ENCODE data around the gene CLDN25.

Gene CLDN25

DNA sequence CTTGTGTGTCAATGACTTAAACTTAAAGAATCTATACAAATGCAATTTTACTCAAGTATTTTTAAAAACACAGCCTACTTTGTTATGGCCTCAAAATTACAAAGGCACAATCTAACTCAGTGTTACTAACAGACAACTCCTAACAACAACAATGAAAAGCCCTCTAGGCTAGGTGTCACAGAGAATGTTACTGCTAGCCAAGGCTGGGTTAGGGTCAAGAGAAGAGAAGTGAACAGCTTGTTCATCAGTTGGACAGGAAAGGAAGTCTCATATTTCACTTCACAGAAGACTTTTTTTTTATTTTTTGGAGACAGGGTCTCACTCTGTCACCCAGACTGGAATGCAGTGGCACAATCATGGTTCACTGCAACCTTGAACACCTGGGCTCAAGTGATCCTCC, 26.0 kb downstream of the CLDN25 start:
- peaks cover 19% of the 10 kb centered on the region for H3K36me3 ChIP-seq (ENCODE audit: control insufficient read depth, insufficient read depth, low read length)
- DNase-seq, result no peak
- H3K27ac ChIP-seq (ENCODE audit: insufficient read depth, low read length, poor library complexity, severe bottlenecking), result no peak overlapping the region
- H3K27me3 ChIP-seq (replicated peaks; ENCODE audit: control insufficient read depth, insufficient read depth, low read length, poor library complexity, severe bottlenecking), result no peaks in the 10 kb centered on the region
- H3K9me3 ChIP-seq (ENCODE audit: control insufficient read depth, low read length), result no peaks in the 10 kb centered on the region
- no peak overlapping the region for H3K4me3 ChIP-seq (ENCODE audit: insufficient read depth, low read depth, low read length, poor library complexity, severe bottlenecking)
- no peaks in the 10 kb centered on the region for H3K4me1 ChIP-seq (ENCODE audit: control insufficient read depth, insufficient read depth, low read length, poor library complexity, severe bottlenecking)

DNA sequence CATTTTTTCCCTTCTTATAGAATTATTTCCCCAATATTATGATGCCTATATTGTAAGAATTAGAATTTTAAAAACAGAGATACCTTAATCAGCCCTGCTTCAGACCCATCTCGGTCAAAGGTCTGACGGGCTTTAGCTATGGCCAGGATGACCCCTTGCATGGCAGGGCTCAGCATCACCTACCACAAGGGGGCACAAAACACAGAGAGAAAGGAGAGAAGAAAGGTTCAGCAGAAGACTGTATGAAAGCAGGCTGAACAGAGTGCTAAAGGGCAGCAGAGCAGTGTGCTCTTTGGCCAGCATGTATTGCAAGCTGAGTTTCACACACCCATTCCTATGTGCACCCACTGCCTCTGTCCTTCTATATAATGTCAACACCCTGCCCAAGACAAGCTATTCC, 26.8 kb downstream of the CLDN25 start:
- H3K9me3 ChIP-seq (ENCODE audit: control insufficient read depth, low read length), result no peaks in the 10 kb centered on the region
- no peaks in the 10 kb centered on the region for H3K4me1 ChIP-seq (ENCODE audit: control insufficient read depth, insufficient read depth, low read length, poor library complexity, severe bottlenecking)
- no peak overlapping the region for H3K27ac ChIP-seq (ENCODE audit: insufficient read depth, low read length, poor library complexity, severe bottlenecking)
- H3K36me3 ChIP-seq (ENCODE audit: control insufficient read depth, insufficient read depth, low read length), result peaks cover 14% of the 10 kb centered on the region
- no peaks in the 10 kb centered on the region for H3K27me3 ChIP-seq (replicated peaks; ENCODE audit: control insufficient read depth, insufficient read depth, low read length, poor library complexity, severe bottlenecking)
- no peak for DNase-seq
- no peak overlapping the region for H3K4me3 ChIP-seq (ENCODE audit: insufficient read depth, low read depth, low read length, poor library complexity, severe bottlenecking)

DNA sequence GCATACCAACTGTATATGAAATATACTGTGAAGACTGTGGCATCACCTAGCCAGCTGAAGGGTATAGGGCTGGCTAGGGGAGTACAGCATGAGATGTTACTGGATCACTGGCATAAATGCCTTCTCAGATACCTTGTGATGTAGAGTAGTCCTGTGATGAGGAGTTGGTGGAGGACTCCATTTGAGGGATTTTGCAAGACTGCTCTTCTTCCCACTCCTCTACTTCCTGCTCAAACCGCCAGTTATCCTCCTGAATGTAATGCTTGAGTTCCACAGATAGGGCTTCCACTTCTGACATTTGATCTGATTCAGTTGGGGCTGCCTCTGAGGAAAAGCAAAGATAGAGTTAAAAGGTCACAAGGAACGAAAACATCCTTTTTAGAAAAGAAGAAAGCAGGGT, 29.3 kb downstream of the CLDN25 start:
- H3K4me3 ChIP-seq (ENCODE audit: insufficient read depth, low read depth, low read length, poor library complexity, severe bottlenecking), result no peak overlapping the region
- peaks cover 7% of the 10 kb centered on the region for H3K36me3 ChIP-seq (ENCODE audit: control insufficient read depth, insufficient read depth, low read length)
- no peak for DNase-seq
- H3K9me3 ChIP-seq (ENCODE audit: control insufficient read depth, low read length), result no peaks in the 10 kb centered on the region
- no peaks in the 10 kb centered on the region for H3K4me1 ChIP-seq (ENCODE audit: control insufficient read depth, insufficient read depth, low read length, poor library complexity, severe bottlenecking)
- H3K27me3 ChIP-seq (replicated peaks; ENCODE audit: control insufficient read depth, insufficient read depth, low read length, poor library complexity, severe bottlenecking), result no peaks in the 10 kb centered on the region
- H3K27ac ChIP-seq (ENCODE audit: insufficient read depth, low read length, poor library complexity, severe bottlenecking), result no peak overlapping the region

DNA sequence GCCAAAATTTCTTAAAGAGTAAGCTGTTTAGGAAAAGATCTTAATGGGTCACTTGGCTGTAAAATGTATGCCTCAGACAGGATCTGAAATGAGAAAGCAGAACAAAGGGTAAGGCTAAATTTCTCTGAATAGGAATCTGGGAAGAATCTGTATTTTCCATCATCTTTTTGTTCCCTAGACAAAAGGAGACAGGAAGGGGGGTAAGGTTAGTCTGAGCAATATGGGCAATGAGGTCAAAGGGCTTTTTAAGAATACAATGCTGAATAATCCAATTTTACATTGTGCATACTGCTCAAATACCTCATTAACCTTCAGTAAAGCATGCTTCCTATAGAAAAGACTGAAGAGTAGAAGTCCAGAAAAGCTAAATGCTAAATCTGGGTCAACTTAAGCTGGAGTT, 34.6 kb downstream of the CLDN25 start:
- DNase-seq, result no peak
- Histone ChIP-seq H3K4me3 (ENCODE audit: insufficient read depth, low read depth, low read length, poor library complexity, severe bottlenecking) (no peak overlapping the region), H3K4me1 (ENCODE audit: control insufficient read depth, insufficient read depth, low read length, poor library complexity, severe bottlenecking) (no peaks in the 10 kb centered on the region), H3K36me3 (ENCODE audit: control insufficient read depth, insufficient read depth, low read length) (peaks cover 3% of the 10 kb centered on the region), H3K27me3 (replicated peaks; ENCODE audit: control insufficient read depth, insufficient read depth, low read length, poor library complexity, severe bottlenecking) (no peaks in the 10 kb centered on the region), H3K27ac (ENCODE audit: insufficient read depth, low read length, poor library complexity, severe bottlenecking) (no peak overlapping the region), H3K9me3 (ENCODE audit: control insufficient read depth, low read length) (no peaks in the 10 kb centered on the region)

DNA sequence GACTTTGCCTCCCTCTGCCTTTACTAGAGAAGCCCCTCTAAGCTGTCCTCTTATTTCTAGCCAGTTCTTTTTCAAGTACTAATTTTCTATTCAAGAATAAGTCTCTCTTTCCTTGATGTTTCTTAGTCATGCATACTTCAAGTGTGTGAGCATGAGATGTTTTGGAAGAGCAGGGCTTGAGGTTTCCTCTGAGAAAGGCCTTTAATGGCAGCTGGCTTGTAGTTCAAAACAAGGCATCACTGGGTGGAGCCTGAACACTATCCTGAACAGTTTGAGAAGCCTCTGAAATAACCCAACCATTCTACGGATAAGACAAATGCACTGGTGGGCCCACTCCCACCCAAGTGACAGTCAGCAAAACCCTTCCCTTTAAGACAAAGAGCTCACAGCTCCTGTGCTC, 37.6 kb downstream of the CLDN25 start:
- Histone ChIP-seq H3K9me3 (ENCODE audit: control insufficient read depth, low read length) (no peaks in the 10 kb centered on the region), H3K27ac (ENCODE audit: insufficient read depth, low read length, poor library complexity, severe bottlenecking) (no peak overlapping the region), H3K36me3 (ENCODE audit: control insufficient read depth, insufficient read depth, low read length) (peaks cover 3% of the 10 kb centered on the region), H3K4me3 (ENCODE audit: insufficient read depth, low read depth, low read length, poor library complexity, severe bottlenecking) (no peak overlapping the region), H3K27me3 (replicated peaks; ENCODE audit: control insufficient read depth, insufficient read depth, low read length, poor library complexity, severe bottlenecking) (no peaks in the 10 kb centered on the region), H3K4me1 (ENCODE audit: control insufficient read depth, insufficient read depth, low read length, poor library complexity, severe bottlenecking) (no peaks in the 10 kb centered on the region)
- no peak for DNase-seq

DNA sequence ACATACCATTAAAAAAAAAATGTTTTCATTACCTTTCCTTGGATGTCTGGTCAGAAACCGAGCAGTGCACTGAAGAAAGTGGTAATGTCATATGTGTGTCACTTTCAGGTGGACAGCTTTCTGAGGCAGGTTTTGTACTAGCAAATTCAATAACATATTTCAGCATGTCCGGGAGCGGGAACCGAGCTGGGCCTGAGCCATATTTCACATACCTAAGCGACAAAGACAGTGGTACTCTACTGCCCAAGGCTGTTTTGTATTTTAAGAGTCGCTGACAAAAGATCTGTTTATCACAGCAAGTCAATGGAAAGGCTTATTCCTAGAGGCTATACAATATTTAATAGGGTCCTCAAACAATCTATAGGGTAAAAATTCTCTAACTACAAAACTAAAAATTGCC, 38.0 kb downstream of the CLDN25 start:
- Histone ChIP-seq H3K9me3 (ENCODE audit: control insufficient read depth, low read length) (no peaks in the 10 kb centered on the region), H3K36me3 (ENCODE audit: control insufficient read depth, insufficient read depth, low read length) (peaks cover 3% of the 10 kb centered on the region), H3K27ac (ENCODE audit: insufficient read depth, low read length, poor library complexity, severe bottlenecking) (no peak overlapping the region), H3K27me3 (replicated peaks; ENCODE audit: control insufficient read depth, insufficient read depth, low read length, poor library complexity, severe bottlenecking) (no peaks in the 10 kb centered on the region), H3K4me3 (ENCODE audit: insufficient read depth, low read depth, low read length, poor library complexity, severe bottlenecking) (no peak overlapping the region), H3K4me1 (ENCODE audit: control insufficient read depth, insufficient read depth, low read length, poor library complexity, severe bottlenecking) (no peaks in the 10 kb centered on the region)
- no peak for DNase-seq

DNA sequence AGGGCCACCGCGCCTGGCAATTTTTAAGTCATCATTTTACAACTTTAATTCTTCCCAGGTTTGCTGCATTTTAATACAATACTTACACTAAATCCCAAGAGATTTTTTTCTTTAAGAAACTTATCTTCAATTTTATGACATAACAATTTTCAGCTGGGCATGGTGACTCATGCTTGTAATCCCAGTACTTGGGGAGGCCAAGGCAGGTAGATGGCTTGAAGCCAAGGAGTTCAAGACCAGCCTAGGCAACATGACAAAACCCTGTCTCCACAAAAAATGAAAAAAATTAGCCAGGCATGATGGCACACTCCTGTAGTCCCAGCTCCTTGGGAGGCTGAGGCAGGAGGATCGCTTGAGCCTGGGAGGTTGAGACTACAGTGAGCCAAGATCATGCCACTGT, 38.8 kb downstream of the CLDN25 start:
- Histone ChIP-seq H3K36me3 (ENCODE audit: control insufficient read depth, insufficient read depth, low read length) (peaks cover 3% of the 10 kb centered on the region), H3K27ac (ENCODE audit: insufficient read depth, low read length, poor library complexity, severe bottlenecking) (no peak overlapping the region), H3K4me1 (ENCODE audit: control insufficient read depth, insufficient read depth, low read length, poor library complexity, severe bottlenecking) (no peaks in the 10 kb centered on the region), H3K9me3 (ENCODE audit: control insufficient read depth, low read length) (no peaks in the 10 kb centered on the region), H3K27me3 (replicated peaks; ENCODE audit: control insufficient read depth, insufficient read depth, low read length, poor library complexity, severe bottlenecking) (no peaks in the 10 kb centered on the region), H3K4me3 (ENCODE audit: insufficient read depth, low read depth, low read length, poor library complexity, severe bottlenecking) (no peak overlapping the region)
- no peak for DNase-seq

DNA sequence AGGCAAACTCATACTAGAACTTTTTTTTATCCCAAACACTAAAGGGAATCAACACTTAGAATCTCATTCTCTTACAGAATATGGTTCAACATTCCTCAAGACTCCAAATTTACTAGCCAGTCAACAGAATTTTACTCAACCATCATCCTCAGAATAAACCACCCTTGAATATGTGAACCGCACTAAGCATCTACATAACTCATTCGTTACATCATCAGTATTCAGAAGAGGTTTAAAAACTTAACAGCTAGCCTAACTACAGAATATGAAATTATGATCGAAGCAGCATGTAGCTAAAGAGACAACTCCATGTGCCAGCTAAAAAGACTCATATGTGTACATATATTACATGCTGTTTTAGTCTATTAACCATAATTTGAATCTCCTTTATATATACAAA, 47.9 kb downstream of the CLDN25 start:
- Histone ChIP-seq H3K4me3 (ENCODE audit: insufficient read depth, low read depth, low read length, poor library complexity, severe bottlenecking) (no peak overlapping the region), H3K4me1 (ENCODE audit: control insufficient read depth, insufficient read depth, low read length, poor library complexity, severe bottlenecking) (no peaks in the 10 kb centered on the region), H3K27ac (ENCODE audit: insufficient read depth, low read length, poor library complexity, severe bottlenecking) (no peak overlapping the region), H3K36me3 (ENCODE audit: control insufficient read depth, insufficient read depth, low read length) (peaks cover 3% of the 10 kb centered on the region), H3K27me3 (replicated peaks; ENCODE audit: control insufficient read depth, insufficient read depth, low read length, poor library complexity, severe bottlenecking) (no peaks in the 10 kb centered on the region), H3K9me3 (ENCODE audit: control insufficient read depth, low read length) (no peaks in the 10 kb centered on the region)
- DNase-seq, result no peak

DNA sequence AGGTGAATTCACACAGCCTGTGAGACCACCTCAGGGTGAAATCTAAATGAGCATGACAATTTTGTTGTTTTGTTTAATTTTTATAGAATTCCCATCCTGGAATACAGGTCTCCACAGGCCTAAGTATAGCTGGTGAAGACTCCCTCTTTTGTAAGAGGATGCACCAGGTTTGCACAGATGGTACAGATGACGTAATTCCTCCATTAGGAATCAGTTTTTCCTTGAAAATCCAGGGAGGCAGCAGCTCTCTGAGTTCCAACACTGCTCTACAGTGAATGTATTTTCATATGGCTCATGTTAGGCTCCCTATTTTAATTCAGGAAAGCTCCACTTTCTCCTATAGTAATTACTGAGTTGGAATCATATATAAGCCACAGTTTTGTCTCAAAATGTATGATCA, 48.6 kb downstream of the CLDN25 start:
- Histone ChIP-seq H3K4me3 (ENCODE audit: insufficient read depth, low read depth, low read length, poor library complexity, severe bottlenecking) (no peak overlapping the region), H3K9me3 (ENCODE audit: control insufficient read depth, low read length) (no peaks in the 10 kb centered on the region), H3K4me1 (ENCODE audit: control insufficient read depth, insufficient read depth, low read length, poor library complexity, severe bottlenecking) (no peaks in the 10 kb centered on the region), H3K27me3 (replicated peaks; ENCODE audit: control insufficient read depth, insufficient read depth, low read length, poor library complexity, severe bottlenecking) (no peaks in the 10 kb centered on the region), H3K27ac (ENCODE audit: insufficient read depth, low read length, poor library complexity, severe bottlenecking) (no peak overlapping the region), H3K36me3 (ENCODE audit: control insufficient read depth, insufficient read depth, low read length) (peaks cover 3% of the 10 kb centered on the region)
- DNase-seq, result no peak

DNA sequence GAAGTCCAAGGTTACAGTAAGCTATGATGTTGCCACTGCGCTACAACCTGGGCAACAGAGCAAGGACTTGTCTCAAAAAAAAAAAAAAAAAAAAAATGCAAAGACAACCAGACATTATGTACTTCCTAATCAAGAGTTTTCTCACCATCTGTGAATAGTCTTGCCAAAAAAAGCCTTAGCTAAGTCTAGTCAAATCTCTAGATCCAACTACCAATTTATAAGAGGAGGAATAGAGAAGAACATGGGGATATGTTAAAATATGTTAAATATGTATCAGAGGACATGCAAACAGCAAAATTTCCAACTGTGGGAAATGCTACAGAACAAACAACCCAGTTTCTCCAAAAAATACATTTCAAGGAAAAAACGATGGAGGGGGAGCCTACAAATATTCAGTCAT, 50.2 kb downstream of the CLDN25 start:
- Histone ChIP-seq H3K27me3 (replicated peaks; ENCODE audit: control insufficient read depth, insufficient read depth, low read length, poor library complexity, severe bottlenecking) (no peaks in the 10 kb centered on the region), H3K27ac (ENCODE audit: insufficient read depth, low read length, poor library complexity, severe bottlenecking) (no peak overlapping the region), H3K36me3 (ENCODE audit: control insufficient read depth, insufficient read depth, low read length) (peaks cover 3% of the 10 kb centered on the region), H3K9me3 (ENCODE audit: control insufficient read depth, low read length) (no peaks in the 10 kb centered on the region), H3K4me3 (ENCODE audit: insufficient read depth, low read depth, low read length, poor library complexity, severe bottlenecking) (no peak overlapping the region), H3K4me1 (ENCODE audit: control insufficient read depth, insufficient read depth, low read length, poor library complexity, severe bottlenecking) (no peaks in the 10 kb centered on the region)
- no peak for DNase-seq
